ENCODE data around the gene ZNF554. TPM values are rescaled to one million over a fixed set of nuclear protein-coding genes. Genes with fewer than 3 reads are reported as not detected.

The ZNF554 gene
- total RNA-seq, result 3.8 and 4.4 TPM in 2 replicates

DNA sequence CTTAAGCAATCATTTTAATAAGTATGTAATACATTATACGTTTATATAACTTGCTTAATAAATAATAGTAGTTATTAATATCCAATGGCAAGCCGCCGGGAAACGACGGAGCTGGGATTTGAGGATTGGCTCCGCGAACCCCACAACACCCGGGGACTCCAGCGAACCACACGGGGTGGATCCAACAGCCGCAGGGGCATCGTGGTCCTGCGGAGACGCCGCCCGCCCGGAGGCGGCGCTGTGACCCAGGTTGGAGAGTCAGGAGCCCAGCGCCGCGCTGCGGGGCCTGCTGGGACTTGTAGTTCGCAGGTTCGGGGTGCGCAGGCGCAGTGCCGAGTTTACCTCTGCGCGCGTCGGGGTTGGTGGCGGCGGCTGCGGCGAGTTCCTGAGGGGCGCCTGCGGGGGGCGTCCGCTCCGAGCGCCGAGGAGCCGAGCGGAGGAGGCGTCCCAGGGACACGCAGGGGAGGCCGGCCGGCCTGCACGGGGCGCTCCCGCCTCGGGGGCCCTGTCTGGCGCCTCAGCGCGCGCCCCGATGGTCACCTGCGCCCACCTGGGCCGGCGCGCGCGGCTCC lies at the start of gene ZNF554:
Gene ZNF554 (plus strand): TSS at position 329 of the 572 bp plus-strand sequence. CDS start 204 bp downstream, at position 533.

DNA sequence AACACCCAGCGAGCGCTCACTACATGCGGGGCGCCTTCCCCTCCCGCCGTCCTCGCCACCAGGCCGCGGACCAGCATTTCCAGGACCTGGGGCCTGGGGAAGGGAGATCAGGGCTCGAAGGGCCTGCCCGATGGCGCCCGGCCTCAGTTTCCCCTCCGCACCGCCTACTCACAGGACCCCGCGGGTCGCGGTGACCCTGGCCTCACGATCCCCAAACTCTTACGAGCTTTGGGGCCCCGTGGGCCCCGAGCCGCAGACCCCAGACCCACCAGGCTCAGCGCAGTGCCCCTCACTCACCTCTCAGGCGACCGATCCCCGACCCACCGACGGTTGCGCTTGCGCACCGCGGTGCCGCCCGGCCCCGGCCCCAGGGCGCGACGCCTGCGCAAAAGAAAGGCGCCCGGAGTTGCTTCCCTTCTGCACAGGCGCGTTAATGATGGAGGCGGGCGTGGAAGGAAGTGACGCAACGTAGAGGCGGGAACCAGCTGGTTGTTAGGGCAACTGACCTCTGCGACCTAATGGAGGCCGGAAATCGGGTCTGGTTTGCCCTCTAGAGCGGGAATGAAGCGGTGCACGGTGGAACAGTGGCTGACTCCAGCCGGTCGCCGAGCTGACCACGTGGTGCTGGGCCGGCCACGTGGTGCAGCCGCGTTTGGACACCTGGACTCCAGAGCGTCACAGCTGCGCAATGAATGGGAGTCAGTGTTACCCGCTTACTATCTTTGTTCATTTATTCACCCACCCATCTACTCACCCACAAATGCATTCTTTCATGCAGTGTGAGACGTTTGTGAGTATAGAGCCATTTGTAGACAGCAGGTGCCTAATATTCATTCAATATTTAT lies 36.5 kb upstream of the ZNF554 start, which contains the start of gene SGTA:
Gene SGTA (minus strand): TSS at position 338 of the 845 bp plus-strand sequence. CDS start 14,205 bp downstream, outside the sequence.

DNA sequence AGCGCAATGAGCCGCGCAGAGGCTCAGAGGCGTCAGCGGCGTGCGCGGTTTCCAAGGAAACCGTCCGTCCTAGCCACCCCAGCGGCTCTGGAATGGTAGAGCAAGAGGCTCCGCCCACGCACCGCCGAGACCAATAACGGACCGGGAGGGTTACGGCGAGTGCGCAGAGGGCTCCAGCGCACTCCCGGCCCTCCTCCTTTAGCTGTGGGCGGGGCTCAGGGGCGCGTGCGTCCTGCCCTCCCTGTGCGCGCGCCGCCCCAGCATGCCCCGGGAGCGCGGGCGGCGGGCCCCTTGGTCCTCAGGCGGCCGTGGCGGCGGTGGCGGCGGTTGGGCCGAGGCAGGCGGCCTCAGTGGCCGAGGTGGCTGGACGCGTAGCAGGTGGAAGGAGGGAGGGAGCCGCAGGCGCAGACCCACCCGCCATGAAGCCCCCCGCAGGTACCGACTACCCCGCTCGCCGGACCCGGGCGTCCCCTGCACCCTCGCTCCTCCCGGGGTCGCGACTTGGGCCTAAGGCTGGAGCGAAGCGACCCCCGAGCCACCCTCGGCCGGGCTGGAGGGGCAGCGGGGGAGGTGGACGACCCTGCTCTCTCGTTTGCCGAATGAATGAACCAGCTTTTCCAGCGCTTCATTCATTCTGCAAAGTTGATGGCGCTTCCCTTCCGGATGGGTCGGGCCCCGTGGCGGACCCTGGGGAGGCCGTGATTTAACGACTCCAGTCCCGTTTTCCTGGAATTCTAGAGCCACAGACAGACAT lies 34.2 kb upstream of the ZNF554 start, which contains the start of gene THOP1:
Gene THOP1 (plus strand): TSS at position 260 of the 754 bp plus-strand sequence. CDS start 160 bp downstream, at position 420.

DNA sequence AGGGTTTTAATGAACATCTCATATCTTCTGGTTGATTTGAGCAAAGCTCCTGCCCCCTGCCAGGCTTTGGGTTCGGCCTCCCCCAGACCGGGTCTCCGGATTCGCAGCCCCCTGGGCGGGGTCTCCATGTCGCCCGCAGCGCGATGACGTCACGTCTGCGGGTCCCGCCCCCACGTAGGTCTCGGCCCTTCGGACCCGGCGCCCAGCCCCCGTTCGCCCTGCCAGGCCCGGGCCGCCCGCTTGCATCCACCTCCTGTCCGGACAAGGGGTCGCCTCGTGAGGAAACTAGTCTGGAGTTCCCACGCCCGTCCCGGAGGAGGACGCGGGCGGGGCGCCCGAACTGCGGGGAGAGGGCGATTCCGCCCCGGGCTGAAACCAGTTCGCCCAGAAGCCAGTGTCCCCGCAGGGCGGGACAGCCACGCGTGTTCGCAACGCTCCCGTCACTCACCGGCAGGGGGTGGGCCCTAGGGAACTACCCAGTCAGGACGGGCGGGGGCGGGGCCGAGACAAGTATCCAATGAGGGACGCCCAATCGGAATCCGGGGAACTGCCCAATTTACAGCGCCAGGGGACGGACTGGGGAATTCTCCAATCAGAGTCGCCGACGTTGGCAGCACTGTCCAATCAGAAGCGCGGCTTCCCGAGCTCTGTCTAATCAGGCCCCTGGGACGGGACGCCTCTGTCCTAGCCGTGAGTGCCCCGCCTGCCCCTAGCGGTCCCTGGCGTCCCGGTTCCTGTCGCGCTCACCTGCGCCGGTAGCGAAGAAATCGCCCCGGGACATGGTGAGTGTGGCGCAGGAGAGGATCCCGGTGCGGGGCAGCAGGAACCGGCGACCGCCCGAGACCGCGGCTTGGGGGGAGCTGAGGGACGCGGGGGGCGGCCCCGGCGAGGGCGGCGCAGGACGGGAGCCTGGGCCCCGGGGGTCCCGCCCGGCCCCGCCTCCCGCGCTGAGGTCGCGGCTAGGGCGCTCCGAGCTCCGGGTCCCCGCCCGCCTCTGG lies 21.4 kb downstream of the ZNF554 start, which contains the start of gene ZNF555:
Gene ZNF555 (plus strand): TSS at position 682 of the 998 bp plus-strand sequence. CDS start 98 bp downstream, at position 780.

DNA sequence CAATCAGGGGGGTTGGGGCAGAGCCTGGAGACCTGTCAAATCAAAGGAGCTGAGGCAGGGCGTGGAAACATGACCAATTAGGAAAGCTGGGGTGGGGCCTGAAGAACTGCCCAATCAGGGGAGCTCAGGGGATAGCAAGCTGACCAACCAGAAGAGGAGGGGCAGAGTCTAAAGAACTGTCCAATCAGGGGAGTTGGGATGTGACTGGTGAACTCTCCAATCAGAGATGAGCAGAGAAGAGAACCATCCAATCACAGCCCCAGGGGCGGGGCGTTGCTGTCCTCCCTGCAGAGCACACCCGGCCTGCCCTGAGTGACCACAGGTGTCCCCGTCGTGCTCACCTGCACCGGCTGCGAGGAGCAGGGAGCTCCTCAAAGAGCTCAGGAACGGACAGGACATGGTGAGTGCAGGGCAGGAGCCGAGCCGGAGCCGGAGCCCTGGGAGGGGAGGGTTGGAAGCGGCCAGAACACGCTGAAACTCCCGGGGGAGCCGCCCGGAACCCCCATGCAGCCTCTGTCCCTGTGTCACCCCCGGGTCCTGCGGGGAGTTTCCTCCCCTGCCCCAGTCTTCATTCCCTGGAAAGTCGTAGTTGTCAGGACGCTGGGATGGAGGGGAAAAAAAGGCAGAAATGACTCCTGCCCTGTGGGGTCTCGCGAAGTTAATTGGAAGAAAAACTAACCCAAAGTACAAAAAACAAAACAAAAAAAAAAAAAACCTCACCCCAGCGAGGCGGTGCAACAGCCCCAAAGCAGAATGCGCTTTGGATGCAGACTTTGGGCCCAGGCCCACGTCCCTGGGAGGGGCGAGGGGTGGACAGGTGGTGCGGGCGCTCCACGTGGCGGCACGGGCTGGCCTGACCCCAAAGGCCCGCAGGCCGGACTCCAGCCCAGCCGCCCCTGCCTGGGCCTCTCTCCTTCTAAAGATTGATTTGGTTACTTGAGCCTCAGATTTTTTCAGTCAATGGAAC lies 47.6 kb downstream of the ZNF554 start, which contains the start of gene ZNF556:
Gene ZNF556 (plus strand): TSS at position 311 of the 967 bp plus-strand sequence. CDS start 87 bp downstream, at position 398.

Other genes with a start within 250 kb of the ZNF554 start
- 0.36 and 0.65 TPM in 2 replicates for gene GNG7, start 117.2 kb upstream of the ZNF554 start, total RNA-seq
- gene DIRAS1, start 98.5 kb upstream of the ZNF554 start, total RNA-seq, result 2.8 and 4.7 TPM in 2 replicates
- gene SLC39A3, start 79.9 kb upstream of the ZNF554 start, total RNA-seq, result 17.4 and 24.2 TPM in 2 replicates
- 50.6 and 54.0 TPM in 2 replicates for gene SGTA, start 36.6 kb upstream of the ZNF554 start, total RNA-seq
- 49.7 and 52.7 TPM in 2 replicates for gene THOP1, start 34.4 kb upstream of the ZNF554 start, total RNA-seq
- gene ZNF555, start 21.6 kb downstream of the ZNF554 start, total RNA-seq, result 8.5 and 8.9 TPM in 2 replicates
- gene ZNF556, start 47.5 kb downstream of the ZNF554 start, total RNA-seq, result 0.12 TPM in 1 of 2 replicates, not detected in the other
- gene ZNF57, start 81.1 kb downstream of the ZNF554 start, total RNA-seq, result 6.3 and 7.9 TPM in 2 replicates
- 2.9 and 5.3 TPM in 2 replicates for gene ZNF77, start 125.1 kb downstream of the ZNF554 start, total RNA-seq
- 1.1 and 2.3 TPM in 2 replicates for gene TLE6, start 157.7 kb downstream of the ZNF554 start, total RNA-seq
- gene TLE2, start 209.4 kb downstream of the ZNF554 start, total RNA-seq, result 2.3 and 3.4 TPM in 2 replicates
- 343 and 350 TPM in 2 replicates for gene TLE5, start 242.6 kb downstream of the ZNF554 start, total RNA-seq